ENCODE data around the gene CASP10. TPM values are rescaled to one million over a fixed set of nuclear protein-coding genes. Genes with fewer than 3 reads are reported as not detected.
"Not testable (repeated sequence)": the region's sequence is repeated elsewhere in the genome, so short reads cannot be mapped to it uniquely, and the experiment has no call there.

CASP10 gene
- total RNA-seq, 4 donors from 2014 or later, result 38.2 to 71.1 (median 46.2) TPM

DNA sequence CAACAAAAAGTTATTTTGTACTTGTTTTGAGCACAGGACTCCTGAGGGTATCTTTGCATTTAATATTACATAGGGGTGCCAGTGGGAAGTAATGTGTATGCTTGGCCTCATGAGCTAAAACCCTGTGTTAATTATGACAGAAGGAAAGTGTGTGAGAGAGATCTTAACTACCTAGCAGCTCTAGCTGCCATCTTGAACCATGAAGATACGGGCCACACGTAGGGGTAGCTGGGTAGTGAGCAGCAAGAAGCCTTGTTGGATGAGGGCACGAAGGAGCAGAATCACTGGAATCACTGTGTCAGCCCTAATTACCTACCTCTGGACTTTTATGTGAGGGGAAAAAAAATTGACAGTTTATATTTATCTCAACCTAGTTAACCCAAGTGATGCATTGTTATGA, 15.4 kb upstream of the CASP10 start:
- no peak for DNase-seq
- TF ChIP-seq, protein P1, sequence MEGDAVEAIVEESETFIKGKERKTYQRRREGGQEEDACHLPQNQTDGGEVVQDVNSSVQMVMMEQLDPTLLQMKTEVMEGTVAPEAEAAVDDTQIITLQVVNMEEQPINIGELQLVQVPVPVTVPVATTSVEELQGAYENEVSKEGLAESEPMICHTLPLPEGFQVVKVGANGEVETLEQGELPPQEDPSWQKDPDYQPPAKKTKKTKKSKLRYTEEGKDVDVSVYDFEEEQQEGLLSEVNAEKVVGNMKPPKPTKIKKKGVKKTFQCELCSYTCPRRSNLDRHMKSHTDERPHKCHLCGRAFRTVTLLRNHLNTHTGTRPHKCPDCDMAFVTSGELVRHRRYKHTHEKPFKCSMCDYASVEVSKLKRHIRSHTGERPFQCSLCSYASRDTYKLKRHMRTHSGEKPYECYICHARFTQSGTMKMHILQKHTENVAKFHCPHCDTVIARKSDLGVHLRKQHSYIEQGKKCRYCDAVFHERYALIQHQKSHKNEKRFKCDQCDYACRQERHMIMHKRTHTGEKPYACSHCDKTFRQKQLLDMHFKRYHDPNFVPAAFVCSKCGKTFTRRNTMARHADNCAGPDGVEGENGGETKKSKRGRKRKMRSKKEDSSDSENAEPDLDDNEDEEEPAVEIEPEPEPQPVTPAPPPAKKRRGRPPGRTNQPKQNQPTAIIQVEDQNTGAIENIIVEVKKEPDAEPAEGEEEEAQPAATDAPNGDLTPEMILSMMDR (IDR thresholded peaks at IDR 0.05), result no peak
- no peak for TF ChIP-seq POLR2A (IDR thresholded peaks at IDR 0.05)
- Histone ChIP-seq H3K4me1 (no peaks in the 10 kb centered on the region), H3K27me3 (no peaks in the 10 kb centered on the region), H3K27ac (no peak overlapping the region), H3K36me3 (peaks cover 0 to 39% (median 0%) of the 10 kb centered on the region in 3 donors), H3K4me3 (no peak overlapping the region), H3K9me3 (no peaks in the 10 kb centered on the region)

DNA sequence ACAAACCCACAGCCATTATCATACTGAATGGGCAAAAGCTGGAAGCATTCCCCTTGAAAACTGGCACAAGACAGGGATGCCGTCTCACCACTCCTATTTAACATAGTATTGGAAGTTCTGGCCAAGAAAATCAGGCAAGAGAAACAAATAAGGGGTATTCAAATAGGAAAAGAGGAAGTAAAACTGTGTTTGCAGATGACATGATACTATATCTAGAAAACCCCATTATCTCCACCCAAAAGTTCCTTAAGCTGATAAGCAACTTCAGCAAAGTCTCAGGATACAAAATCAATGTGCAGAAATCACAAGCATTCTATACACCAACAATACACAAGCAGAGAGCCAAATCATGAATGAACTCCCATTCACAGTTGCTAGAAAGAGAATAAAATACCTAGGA, 14.4 kb upstream of the CASP10 start:
- not testable (repeated sequence) for DNase-seq, H3K27ac ChIP-seq

DNA sequence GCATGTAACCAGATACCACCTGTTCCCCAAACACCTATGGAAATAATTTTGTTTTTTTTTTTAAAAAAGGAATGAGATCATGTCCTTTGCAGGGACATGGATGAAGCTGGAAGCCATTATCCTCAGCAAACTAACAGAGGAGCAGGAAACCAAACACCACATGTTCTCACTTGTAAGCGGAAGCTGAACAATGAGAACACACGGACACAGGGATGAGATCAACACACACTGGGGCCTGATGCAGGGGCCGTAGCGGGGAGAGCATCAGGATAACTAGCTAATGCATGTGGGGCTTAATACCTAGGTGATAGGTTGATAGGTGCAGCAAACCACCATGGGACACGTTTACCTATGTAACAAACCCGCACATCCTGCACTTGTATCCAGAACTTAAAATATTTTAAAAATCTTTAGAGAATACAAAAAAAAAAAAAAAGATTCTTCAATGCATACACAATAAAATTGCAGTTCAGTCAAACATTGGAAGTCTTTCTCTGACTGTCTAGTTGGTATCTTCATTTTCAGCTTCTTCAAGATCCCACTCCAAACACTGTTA, 11.6 kb upstream of the CASP10 start:
- Histone ChIP-seq H3K27ac (no peak overlapping the region), H3K4me1 (no peaks in the 10 kb centered on the region), H3K27me3 (no peaks in the 10 kb centered on the region), H3K9me3 (no peaks in the 10 kb centered on the region), H3K36me3 (peaks cover 0 to 5% (median 0%) of the 10 kb centered on the region in 3 donors), H3K4me3 (no peak overlapping the region)
- TF ChIP-seq, protein P1 (IDR thresholded peaks at IDR 0.05), result no peak
- no peak for DNase-seq

More for the DNA sequence above, 14.4 kb upstream of the CASP10 start:
- H3K4me1 ChIP-seq, H3K27me3 ChIP-seq, H3K4me3 ChIP-seq, H3K9me3 ChIP-seq: not testable (repeated sequence)
- H3K36me3 ChIP-seq, result peaks cover 0 to 30% (median 0%) of the 10 kb centered on the region in 3 donors

DNA sequence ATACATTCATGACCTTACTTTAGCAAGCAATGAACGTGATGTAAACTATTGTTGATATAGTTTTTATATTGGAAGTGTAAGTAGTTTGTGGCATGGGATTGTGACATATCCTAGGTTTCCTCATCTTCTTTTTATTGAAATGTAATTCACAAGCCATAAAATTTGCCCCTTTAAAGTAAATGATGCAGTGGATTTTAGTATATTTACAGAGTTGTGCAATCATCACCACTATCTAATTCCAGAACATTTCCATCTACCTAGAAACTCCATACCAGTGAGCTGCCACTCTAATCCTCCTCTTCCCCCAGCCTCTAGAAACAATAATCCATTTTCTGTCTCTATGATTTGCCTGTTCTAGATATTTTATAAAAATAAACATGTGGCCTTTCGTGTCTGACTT, 10.7 kb upstream of the CASP10 start:
- Histone ChIP-seq H3K36me3 (no peaks in the 10 kb centered on the region), H3K27me3 (no peaks in the 10 kb centered on the region), H3K27ac (no peak overlapping the region), H3K4me3 (no peak overlapping the region), H3K4me1 (no peaks in the 10 kb centered on the region), H3K9me3 (no peaks in the 10 kb centered on the region)
- TF ChIP-seq POLR2A (IDR thresholded peaks at IDR 0.05), result no peak
- TF ChIP-seq, protein P1 (IDR thresholded peaks at IDR 0.05), result no peak
- DNase-seq, result no peak

DNA sequence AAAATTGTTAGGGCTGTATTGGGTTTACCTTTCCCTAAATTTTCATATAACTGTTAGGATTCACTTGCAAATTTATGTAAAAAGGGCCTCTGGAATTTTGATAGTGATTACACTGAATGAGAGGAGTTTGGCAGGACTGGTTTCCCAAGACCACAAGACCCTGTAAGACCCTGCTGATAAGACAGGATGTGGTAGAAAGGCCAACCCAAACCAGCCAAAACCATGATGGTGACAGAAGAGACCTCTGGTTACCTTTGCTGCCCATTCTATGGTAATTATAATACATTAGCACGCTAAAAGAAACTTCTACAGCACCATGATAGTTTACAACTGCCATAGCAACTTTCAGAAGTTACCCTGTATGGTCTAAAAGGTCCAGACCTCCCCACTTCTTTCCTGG, 8.3 kb upstream of the CASP10 start:
- TF ChIP-seq, protein P1 (IDR thresholded peaks at IDR 0.05), result no peak
- no peak for TF ChIP-seq POLR2A (IDR thresholded peaks at IDR 0.05)
- H3K4me1 ChIP-seq, result no peaks in the 10 kb centered on the region
- no peaks in the 10 kb centered on the region for H3K9me3 ChIP-seq
- H3K27me3 ChIP-seq, result no peaks in the 10 kb centered on the region
- H3K4me3 ChIP-seq, result no peak overlapping the region
- H3K36me3 ChIP-seq, result no peaks in the 10 kb centered on the region
- no peak for DNase-seq
- no peak overlapping the region for H3K27ac ChIP-seq

DNA sequence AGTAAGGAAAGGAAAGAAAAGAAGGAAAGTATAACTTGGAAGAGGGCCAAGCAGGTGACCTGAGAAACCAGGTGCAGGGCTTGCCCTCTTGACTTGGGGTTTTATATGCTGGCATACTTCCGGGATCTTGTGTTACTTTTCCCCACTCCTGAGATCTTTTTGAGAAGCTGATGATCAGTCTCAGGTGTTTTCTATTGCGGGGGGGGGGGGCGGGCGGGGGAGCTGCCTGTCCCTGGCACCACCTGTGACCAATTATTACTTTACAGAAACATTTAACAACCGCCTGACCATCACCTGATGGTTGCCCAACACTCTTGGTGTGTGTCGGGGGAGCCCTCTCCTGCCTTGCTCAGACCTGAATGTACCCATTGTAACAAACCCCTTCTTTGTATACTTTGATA, 6.9 kb upstream of the CASP10 start:
- no peak overlapping the region for H3K4me3 ChIP-seq
- no peak for DNase-seq
- no peaks in the 10 kb centered on the region for H3K9me3 ChIP-seq
- H3K27ac ChIP-seq, result no peak overlapping the region
- no peaks in the 10 kb centered on the region for H3K4me1 ChIP-seq
- H3K36me3 ChIP-seq, result no peaks in the 10 kb centered on the region
- TF ChIP-seq, protein P1 (IDR thresholded peaks at IDR 0.05), result no peak
- TF ChIP-seq POLR2A (IDR thresholded peaks at IDR 0.05), result no peak
- H3K27me3 ChIP-seq, result no peaks in the 10 kb centered on the region

All from Peyer's patch (tissue), 4 donors.